HepG2 (cell line): Measurements from ENCODE around the gene BAHCC1. TPM values are rescaled to one million over a fixed set of nuclear protein-coding genes. Genes with fewer than 3 reads are reported as not detected.
A peak's percentile ranks its signal among the peaks of the same experiment; 100 is the strongest.

ENCODE experiments used
- ATF7-NPFF ChIP-seq: sonication (generic); formaldehyde crosslinking; IDR thresholded peaks from 2 replicates; pipeline ENCODE4 v1.8.1; 2023; ENCODE audit warnings: mild to moderate bottlenecking, low read depth, missing genetic modification reagents, moderate library complexity
- BCL6 ChIP-seq: IDR thresholded peaks from 2 replicates; pipeline ENCODE4 v1.6.1; 2016; ENCODE audit warnings: missing genetic modification reagents, missing compliant biosample characterization
- FOXK2 ChIP-seq: fragments of 450-650 bp; IDR thresholded peaks from 2 replicates; pipeline ENCODE4 v1.6.1; 2016
- GTF3A ChIP-seq: sonication (generic); formaldehyde crosslinking; conservative IDR thresholded peaks from 2 replicates; pipeline ENCODE4 v1.4.0; 2020; ENCODE audit warnings: mild to moderate bottlenecking, missing genetic modification reagents
- JARID2 ChIP-seq: sonication (generic); formaldehyde crosslinking; IDR thresholded peaks from 2 replicates; pipeline ENCODE4 v1.8.1; 2023; ENCODE audit warnings: missing genetic modification reagents, inconsistent platforms; ENCODE audit not compliant: insufficient replicate concordance
- MTA1 ChIP-seq: sonication (generic); formaldehyde crosslinking; IDR thresholded peaks from 2 replicates; pipeline ENCODE4 v1.4.0; 2020; ENCODE audit warnings: missing genetic modification reagents, mild to moderate bottlenecking, borderline replicate concordance
- MYPOP ChIP-seq: sonication (generic); formaldehyde crosslinking; IDR thresholded peaks from 2 replicates; pipeline ENCODE4 v1.8.1; 2023; ENCODE audit warnings: mild to moderate bottlenecking, moderate library complexity, missing genetic modification reagents
- NFATC3 ChIP-seq: sonication (generic); formaldehyde crosslinking; IDR thresholded peaks from 2 replicates; pipeline ENCODE4 v1.5.1; 2020; ENCODE audit warnings: mild to moderate bottlenecking, missing genetic modification reagents
- PATZ1 ChIP-seq: sonication (generic); formaldehyde crosslinking; IDR thresholded peaks from 2 replicates; pipeline ENCODE4 v1.4.0; 2020; ENCODE audit warnings: missing genetic modification reagents
- SALL1 ChIP-seq: sonication (generic); formaldehyde crosslinking; IDR thresholded peaks from 2 replicates; pipeline ENCODE4 v1.8.0; 2022; ENCODE audit warnings: mild to moderate bottlenecking, missing genetic modification reagents
- TSC22D2 ChIP-seq: sonication (generic); formaldehyde crosslinking; IDR thresholded peaks from 2 replicates; pipeline ENCODE4 v1.5.1; 2020; ENCODE audit warnings: missing genetic modification reagents, mild to moderate bottlenecking, borderline replicate concordance
- ZBED4 ChIP-seq: sonication (generic); formaldehyde crosslinking; IDR thresholded peaks from 2 replicates; pipeline ENCODE4 v1.4.0; 2020; ENCODE audit warnings: missing genetic modification reagents, borderline replicate concordance
- ZFP36L1 ChIP-seq: sonication (generic); formaldehyde crosslinking; IDR thresholded peaks from 2 replicates; pipeline ENCODE4 v1.8.0; 2022; ENCODE audit warnings: mild to moderate bottlenecking, missing genetic modification reagents, moderate library complexity
- ZNF260 ChIP-seq: sonication (generic); formaldehyde crosslinking; IDR thresholded peaks from 2 replicates; pipeline ENCODE4 v1.4.0; 2020; ENCODE audit warnings: missing genetic modification reagents, low read depth, mild to moderate bottlenecking, borderline replicate concordance
- ZNF552 ChIP-seq: sonication (generic); formaldehyde crosslinking; IDR thresholded peaks from 2 replicates; pipeline ENCODE4 v1.9.0; 2022; ENCODE audit warnings: missing genetic modification reagents, mild to moderate bottlenecking, borderline replicate concordance
- ZNF788 ChIP-seq: sonication (generic); formaldehyde crosslinking; IDR thresholded peaks from 2 replicates; pipeline ENCODE4 v1.5.0; 2020; ENCODE audit warnings: mild to moderate bottlenecking, missing genetic modification reagents, borderline replicate concordance
- ZZZ3 ChIP-seq: sonication (generic); formaldehyde crosslinking; IDR thresholded peaks from 2 replicates; pipeline ENCODE4 v1.4.0; 2020; ENCODE audit warnings: missing genetic modification reagents, mild to moderate bottlenecking, borderline replicate concordance
- polyA plus RNA-seq, 8 experiments: library from polyadenylated mRNA; depleted of rRNA in 3 of 8; stranded (reverse) in 7 of 8; unstranded in 1 of 8; fragments of >200 nt; fragmentation: Illumina TruSeq in 4 of 8; extraction: Trizol in 4 of 8; gene quantifications; 2 replicates each; pipeline versions ENCODE4 v1.2.1 to v1.2.3, GENCODE V29; 2011 to 2016; ENCODE audit warnings: low read depth in 4 of 8, missing spikeins in 1 of 8, mixed read lengths in 1 of 8; ENCODE audit not compliant: insufficient read depth in 1 of 8
- total RNA-seq, 5 experiments: library from RNA; depleted of rRNA; stranded (reverse); fragments of >200 nt; fragmentation: Illumina TruSeq; extraction: Trizol; gene quantifications; 2 replicates each; pipeline ENCODE4 v1.2.3, GENCODE V29; 2016; ENCODE audit warnings: low read depth in 1 of 5

The BAHCC1 gene
- total and polyA plus RNA-seq, 2 of the 13 experiments (the other 11 are each of a cell fraction or from before 2014, with no cell fraction given), result 1.4 to 1.7 TPM

GRCh38 chr17:81394921-81395599 lies at the start of gene BAHCC1 (continued):
- TF ChIP-seq JARID2 (CRISPR knock-in tag) (no peak), BCL6 (CRISPR knock-in tag) (peak; percentile 86), TSC22D2 (CRISPR knock-in tag) (peak; percentile 90; the same call in 1 of the 2 replicates), MTA1 (CRISPR knock-in tag) (peak; percentile 25; the same call in 1 of the 2 replicates), SALL1 (peak; percentile 84; the same call in 1 of the 2 replicates), ZNF788 (CRISPR knock-in tag) (peak; percentile 61; the same call in 1 of the 2 replicates), ATF7-NPFF (CRISPR knock-in tag) (peak; percentile 93), ZNF552 (peak; percentile 87; the same call in 1 of the 2 replicates), GTF3A (CRISPR knock-in tag) (0 out of 2 replicates have a peak, but pooled peaks have one; percentile 47), FOXK2 (peak; percentile 90), ZFP36L1 (no peak), MYPOP (CRISPR knock-in tag) (peak; percentile 97), ZBED4 (CRISPR knock-in tag) (peak; percentile 64; the same call in 1 of the 2 replicates), ZZZ3 (CRISPR knock-in tag) (peak; percentile 77), PATZ1 (peak; percentile 22; the same call in 1 of the 2 replicates), ZNF260 (CRISPR knock-in tag) (no peak), NFATC3 (CRISPR knock-in tag) (peak; percentile 88)
